Skin of body (tissue), 2 donors: Measurements from ENCODE around the gene TMC4. TPM values are rescaled to one million over a fixed set of nuclear protein-coding genes. Genes with fewer than 3 reads are reported as not detected.
"Not testable (repeated sequence)": the region's sequence is repeated elsewhere in the genome, so short reads cannot be mapped to it uniquely, and the experiment has no call there.

Experiments
- DNase-seq: peaks from one replicate; lab custom pipeline; 2025; lab: John Stamatoyannopoulos, UW
- total RNA-seq: library from RNA; depleted of rRNA; stranded (reverse); fragments of >200 nt; gene quantifications from one replicate; pipeline ENCODE4 v1.2.3, GENCODE V29; 2014

The TMC4 gene
- total RNA-seq, 1 donor from 2014 or later: 1.8 TPM

DNA sequence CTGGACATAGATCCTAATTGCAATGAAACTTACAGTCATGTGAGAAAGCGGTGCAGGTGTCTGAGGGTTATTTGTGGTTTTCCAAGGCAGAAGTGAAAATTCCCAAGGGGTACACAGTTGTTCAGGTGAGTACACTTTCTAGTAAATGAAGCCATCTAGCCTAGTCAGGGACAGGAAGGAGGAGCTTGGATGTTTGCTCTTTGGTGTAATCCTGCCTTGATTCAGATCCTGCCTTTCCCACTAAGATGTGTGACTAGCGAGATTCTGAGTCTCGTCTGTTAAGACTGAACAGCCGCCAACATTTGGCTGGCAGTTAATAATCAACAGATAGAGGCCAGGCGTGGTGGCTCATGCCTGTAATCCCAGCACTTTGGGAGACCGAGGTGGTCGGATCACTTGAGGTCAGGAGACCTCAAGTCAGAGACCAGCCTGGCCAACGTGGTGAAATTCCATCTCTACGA, 30.2 kb upstream of the TMC4 start:
- no peak for DNase-seq

DNA sequence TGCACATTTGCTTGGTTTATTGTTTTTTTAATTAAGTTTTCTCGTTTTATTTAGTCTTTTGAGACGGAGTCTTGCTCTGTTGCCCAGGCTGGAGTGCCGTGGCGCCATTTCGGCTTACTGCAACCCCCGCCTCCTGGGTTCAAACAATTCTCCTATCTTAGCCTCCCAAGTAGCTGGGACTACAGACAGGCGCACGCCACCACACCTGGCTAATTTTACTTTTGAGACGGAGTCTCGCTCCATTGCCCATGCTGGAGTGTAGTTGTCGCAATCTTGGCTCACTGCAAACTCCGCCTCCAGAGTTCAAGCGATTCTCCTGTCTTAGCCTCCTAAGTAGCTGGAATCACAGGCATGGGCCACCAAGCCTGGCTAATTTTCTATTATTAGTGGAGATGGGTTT, 29.0 kb upstream of the TMC4 start:
- no peak for DNase-seq

DNA sequence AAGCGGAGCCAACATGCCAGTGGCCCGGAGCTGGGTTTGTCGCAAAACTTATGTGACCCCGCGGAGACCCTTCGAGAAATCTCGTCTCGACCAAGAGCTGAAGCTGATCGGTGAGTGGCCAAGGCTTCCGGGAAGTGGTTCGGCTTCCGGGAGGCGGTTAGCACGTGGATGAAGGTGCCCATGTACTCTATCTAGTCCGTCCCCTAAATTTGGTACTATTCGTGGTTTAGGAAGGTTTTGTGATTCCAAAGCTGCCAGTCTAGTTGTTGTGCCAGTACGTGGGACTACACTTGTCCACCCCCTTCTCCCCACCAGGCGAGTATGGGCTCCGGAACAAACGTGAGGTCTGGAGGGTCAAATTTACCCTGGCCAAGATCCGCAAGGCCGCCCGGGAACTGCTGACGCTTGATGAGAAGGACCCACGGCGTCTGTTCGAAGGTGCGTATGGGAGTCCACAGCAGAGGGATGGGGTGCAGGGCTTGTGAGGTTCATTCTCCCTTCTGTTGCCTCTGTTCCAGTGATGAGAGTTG, 28.3 kb upstream of the TMC4 start:
- no peak for DNase-seq

DNA sequence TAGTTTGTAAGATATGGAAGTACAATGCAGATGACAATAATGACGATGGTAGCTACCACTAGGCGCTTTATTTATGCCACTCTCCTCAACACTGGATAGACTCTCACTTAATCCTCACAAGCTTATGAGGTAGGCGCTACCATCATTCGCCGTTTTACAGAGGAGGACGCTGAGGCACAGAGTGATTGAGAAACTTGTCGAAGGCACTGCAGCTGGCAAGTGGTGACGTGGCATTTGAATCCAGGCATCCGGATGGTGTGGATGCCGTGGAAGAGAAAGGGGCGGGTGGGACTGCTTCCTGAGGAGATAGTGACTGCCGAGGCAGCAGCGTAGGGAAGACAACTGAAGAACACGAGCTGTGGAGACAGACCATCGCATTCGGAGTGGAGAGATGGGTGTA, 26.4 kb upstream of the TMC4 start:
- DNase-seq: no peak

DNA sequence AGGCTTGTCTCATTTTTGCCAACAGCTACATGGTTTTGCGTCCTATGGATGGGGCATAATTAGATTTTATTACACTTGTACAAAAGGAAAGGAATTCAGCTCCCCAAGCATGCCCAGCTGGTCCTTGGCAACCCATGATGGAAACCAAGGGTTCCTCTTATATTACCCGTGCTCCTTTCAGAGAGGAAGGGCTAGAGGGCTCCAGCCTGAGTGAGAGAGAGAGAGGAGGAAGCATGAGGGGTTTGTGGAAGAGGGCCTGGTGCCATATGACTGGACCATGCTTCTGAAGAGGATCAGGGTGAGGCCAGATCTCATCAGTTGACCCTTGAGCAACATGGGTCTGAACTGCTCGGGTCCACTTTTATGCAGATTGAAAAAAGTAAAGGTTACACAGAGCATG, 24.2 kb upstream of the TMC4 start:
- DNase-seq: no peak

DNA sequence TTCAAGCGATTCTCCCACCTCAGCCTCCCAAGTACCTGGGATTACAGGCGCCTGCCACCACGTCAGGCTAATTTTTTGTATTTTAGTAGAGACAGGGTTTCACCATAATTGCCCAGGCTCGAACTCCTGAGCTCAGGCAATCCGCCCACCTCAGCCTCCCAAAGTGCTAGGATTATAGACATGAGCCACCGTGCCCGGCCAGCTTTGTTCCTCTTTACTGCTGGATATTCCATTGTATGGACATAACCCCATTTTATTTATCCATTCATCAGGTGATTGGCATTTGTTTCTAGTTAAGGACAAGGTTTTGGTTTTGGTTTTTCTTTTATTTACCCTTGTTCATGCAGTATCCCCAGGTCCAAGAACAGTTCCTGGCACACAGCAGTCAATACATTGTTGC, 23.6 kb upstream of the TMC4 start:
- no peak for DNase-seq

DNA sequence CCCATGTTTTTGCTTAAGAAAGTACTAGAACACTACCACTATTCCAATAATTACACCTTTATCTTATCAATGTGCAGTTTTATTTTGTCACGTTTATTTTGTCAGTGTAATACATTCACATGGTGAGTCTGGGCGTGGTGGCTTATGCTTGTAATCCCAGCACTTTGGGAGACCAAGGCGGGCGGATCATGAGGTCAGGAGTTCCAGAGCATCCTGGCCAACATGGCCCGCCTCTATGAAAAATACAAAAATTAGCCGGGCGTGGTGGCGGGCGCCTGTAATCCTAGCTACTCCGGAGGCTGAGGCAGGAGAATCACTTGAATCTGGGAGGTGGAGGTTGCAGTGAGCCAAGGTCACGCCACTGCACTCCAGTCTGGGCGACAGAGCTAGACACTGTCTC, 21.5 kb upstream of the TMC4 start:
- not testable (repeated sequence) for DNase-seq

DNA sequence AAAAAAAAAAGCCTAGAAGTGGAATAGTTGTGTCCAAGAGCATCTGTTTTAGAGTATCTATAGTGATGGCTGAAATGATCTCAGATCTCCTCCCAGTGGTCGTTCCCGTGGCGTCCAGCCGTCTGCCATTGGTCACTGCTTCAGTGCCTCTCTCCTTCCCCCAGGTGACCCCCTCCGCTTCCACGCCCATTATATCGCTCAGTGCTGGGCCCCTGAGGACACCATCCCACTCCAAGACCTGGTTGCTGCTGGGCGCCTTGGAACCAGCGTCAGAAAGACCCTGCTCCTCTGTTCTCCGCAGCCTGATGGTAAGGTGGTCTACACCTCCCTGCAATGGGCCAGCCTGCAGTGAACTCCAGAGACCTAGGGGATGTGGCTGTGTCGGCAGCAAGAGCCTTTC, 20.1 kb upstream of the TMC4 start:
- DNase-seq: no peak

DNA sequence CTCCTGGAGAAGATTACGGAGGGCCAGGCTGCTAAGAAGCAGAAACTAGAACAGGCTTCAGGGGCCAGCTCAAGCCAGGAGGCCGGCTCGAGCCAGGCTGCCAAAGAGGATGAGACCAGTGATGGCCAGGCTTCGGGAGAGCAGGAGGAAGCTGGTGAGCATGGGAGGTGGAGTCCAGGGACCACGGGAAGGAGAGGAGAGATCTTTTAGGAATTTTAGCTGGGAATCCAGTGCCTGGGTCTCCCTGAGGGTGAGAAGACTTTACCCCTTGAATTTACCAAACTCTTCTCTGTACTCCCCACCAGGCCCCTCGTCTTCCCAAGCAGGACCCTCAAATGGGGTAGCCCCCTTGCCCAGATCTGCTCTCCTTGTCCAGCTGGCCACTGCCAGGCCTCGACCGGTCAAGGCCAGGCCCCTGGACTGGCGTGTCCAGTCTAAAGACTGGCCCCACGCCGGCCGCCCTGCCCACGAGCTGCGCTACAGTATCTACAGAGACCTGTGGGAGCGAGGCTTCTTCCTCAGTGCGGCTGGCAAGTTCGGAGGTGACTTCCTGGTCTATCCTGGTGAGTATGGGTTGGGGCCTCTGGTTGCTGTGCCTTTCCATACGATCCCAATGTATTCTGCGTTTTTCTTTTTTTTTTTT, 19.0 kb upstream of the TMC4 start:
- DNase-seq: no peak

DNA sequence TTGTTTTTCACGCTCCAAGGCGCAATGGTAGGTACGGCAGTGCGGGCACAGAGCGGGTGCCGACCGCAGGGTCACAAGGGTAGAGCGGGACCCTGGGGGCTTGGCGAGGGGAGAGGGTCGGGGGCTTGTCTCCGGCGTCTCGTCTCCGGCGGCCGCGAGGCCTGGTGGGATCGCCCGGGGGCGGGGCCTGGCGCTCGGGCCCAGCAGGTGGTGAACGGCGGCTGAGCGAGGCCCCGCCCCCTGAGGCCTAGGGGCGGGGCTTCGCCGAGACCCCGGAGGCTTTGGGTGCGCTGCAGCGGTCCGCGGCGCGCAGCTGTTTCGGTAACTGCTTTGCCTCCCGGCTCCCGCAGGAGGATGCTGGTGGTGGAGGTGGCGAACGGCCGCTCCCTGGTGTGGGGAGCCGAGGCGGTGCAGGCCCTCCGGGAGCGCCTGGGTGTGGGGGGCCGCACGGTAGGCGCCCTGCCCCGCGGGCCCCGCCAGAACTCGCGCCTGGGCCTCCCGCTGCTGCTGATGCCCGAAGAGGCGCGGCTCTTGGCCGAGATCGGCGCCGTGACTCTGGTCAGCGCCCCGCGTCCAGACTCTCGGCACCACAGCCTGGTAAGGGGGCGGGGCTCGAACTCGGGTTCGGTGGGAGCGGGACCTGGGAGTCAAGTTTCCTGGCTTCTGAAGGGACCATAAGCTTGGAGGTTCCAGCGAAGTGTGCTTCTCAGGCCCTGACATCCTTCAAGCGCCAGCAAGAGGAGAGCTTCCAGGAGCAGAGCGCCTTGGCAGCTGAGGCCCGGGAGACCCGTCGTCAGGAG, 18.3 kb upstream of the TMC4 start, which contains the start of gene TSEN34:
Gene TSEN34, plus strand, starts transcription at position 298 of the 800 bp plus-strand sequence. Its CDS starts 57 bp downstream, at position 355.
- peak; percentile 86 for DNase-seq

DNA sequence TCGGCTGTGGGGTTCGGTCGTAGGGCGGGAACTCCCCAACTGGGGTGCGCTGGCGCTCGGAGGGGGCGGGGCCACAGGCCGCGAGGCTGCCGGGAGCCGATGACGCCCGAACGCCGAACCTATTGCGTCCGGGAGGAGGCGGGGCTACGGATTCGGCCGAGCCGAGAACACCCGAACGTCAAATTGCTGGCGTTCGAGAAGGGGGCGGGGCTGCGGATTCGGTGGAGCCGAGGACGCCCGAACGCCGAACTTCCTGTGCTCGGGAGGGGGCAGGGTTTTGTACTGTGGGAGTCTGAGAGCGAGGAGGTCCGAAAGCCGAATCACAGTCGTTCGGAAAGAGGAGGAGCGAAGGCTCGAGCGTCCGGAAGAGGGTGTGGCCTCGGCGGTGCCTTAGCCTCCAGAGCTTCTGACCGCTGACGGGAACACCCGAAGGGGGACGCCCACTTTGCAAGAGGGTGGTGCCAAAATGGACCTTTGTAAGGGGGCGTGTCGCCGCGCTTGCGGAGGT, 17.6 kb upstream of the TMC4 start:
- peak; percentile 100 for DNase-seq

DNA sequence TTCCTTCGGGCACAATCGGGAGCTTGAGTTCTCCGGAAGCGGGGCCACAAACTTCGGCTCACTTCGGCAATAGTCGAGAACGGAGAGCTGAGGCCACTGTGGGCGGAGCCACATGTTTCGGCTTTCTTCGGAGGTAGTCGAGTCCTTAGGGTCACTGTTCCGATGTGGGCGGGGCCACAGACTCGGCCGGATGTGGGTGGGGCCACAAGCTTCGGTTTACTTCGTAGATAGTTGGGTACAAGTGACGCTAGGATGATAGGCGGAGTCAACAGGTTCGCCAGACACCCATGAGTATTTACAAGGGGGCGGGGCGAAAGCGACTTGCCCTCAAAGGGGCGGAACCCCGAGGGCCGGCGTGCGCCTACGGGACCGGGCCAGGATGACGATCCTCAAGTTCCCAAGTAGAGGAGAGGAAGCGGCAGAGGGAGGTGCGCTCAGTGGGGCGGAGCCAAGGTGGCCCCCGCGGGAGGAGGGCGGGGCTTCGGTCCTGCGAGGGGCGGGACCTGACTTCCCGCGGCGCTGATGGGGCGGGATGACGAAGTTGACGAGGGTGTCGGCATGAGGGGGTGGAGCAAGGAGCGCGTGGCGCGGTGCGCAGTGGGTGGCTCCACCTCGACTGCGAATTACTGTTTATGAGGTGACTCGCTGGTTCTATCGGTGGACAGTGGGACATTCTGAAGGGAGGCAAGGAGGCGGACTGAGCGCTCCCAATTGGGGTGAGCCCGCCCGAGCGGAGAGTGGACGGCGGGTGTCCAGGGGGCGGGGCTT, 17.0 kb upstream of the TMC4 start:
- DNase-seq: peak; percentile 100

DNA sequence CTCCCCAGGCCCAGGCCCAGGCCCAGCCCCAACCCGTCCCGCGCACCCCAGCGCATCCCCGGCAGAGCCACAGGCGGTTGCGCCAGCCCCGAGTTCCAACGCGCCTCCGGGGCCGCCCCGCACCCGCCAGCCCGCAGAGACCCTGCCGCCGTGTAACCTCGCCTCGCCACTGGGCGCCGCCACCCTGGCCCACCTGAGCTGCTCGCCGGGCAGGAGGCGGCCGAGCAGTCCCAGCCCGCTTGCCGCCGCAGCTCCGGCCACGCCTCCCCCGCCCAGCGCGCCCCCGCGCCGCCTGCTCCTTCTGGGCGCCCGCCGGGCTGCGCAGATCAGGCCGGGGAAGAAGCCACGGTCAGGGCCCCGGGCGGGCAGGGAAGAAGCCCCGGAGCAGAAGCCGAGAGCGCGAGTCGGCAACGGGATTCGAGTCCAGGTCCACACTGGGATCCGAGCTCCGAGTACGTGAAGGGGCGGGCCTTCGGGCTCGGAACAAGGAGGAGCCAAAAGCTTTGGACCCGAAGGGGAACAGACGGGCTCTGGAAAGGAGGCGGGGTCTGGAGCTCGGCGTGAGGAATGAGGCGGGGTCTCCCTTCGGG, 16.3 kb upstream of the TMC4 start, which contains the start of gene MBOAT7:
Gene MBOAT7, minus strand, starts transcription at position 436 of the 590 bp plus-strand sequence. CDS start 1,072 bp downstream, outside the sequence.
- no peak for DNase-seq

DNA sequence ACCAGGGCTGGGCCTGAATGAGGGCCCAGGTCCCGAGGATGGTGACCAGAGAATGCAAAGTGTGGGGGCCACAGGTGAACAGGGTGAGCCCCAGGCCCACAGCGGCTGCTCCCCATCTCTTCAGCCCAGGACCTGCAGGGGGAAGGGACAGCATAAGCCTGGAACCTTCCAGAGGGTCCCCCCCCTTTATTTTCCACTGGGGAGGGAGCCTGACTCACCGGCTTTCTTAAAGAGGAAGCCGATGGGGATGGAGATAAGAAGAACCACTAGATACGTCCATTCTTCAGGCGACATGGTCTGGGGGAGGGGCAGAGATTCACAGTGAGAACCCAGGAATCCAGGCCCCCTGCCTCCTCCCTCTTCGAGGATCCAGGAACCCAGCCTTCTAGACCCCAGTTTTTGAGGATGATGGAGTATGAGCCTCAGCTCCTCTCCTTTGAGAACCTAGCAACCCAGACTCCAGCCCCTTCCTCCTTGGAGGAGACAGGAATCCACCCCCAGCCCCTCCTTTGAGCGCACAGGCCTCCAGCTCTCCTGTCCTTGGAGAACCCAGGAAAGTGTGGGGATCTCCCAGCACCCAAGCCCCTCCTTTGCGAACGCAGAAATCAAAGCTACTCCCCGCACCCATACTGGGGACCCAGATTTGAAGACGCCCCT, 15.4 kb upstream of the TMC4 start:
- DNase-seq: no peak

DNA sequence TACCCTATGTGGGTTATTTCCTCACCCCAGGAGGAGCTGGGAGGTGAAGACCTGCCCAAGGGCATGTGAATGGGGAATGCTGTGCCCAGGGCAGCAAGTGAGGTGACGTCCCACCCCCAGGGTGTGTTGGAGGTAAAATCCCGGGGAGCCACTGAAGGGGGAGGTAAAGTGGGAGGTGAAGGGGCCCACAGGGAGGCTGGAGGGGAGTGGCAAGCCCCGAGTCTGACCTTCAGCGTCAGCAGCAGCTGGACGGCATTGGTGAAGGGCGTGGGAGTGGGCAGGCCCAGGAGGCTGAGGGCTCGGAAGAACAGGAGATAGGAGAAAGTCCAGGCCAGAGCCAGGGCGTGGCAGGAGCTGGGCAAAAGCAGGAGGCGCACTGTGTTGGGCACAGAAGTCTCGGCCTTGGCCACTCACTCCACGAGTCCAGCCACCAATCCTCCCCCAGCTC, 14.0 kb upstream of the TMC4 start:
- no peak for DNase-seq

DNA sequence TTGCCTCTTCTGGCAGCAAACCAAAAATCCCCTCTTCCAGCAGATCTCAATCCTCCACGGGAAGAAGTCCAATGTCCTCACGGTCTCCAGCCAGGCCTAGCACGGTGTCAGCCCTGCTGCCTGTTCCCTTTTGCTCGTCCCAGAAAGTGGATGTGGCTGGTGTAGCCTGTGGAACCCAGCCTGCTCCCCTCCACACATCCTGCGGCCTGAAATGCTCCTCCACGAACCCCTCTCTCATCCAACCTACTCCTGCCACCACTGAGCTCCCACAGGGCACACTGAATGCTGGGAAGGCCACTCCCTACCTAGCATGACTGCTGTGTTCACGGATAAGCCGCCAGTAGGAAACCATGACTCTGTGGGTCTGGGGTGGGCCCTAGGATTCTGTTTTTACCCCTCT, 13.4 kb upstream of the TMC4 start:
- no peak for DNase-seq

DNA sequence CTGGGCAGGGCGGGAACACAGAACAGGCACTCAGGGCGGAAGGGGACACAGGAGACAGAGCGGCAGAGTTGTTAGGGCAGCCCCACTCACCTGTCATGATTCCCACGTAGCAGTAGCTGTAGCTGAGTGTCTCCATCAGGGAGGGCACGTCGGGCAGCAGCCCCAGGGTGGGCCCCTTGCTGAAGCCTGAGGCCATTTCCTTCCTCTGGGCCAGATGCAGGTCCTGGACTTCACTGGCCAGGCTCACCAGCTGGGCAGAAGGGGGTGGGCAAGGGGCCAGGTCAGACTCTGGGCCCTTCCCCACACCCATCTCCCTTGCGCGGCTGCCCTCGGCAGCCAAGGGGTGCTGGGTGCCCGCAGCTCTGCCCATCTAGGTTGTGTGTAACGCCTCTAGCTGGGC, 10.5 kb upstream of the TMC4 start:
- DNase-seq: no peak

DNA sequence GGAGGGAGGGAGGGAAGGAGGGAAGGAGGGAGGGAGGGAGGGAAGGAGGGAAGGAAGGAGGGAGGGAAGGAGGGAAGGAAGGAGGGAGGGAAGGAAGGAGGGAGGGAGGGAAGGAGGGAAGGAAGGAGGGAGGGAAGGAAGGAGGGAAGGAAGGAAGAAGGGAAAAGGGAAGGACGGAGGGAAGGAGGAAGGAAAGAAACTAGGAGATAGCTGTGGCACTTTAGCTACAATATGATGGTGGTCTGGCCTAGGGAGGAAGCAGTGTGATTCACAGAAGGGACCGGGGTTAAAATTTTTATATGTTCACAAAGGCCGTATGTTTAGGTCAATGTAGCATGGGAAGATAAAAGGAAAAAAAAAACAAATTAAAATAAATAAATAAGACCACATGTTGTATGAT, 8.9 kb upstream of the TMC4 start:
- DNase-seq: not testable (repeated sequence)

DNA sequence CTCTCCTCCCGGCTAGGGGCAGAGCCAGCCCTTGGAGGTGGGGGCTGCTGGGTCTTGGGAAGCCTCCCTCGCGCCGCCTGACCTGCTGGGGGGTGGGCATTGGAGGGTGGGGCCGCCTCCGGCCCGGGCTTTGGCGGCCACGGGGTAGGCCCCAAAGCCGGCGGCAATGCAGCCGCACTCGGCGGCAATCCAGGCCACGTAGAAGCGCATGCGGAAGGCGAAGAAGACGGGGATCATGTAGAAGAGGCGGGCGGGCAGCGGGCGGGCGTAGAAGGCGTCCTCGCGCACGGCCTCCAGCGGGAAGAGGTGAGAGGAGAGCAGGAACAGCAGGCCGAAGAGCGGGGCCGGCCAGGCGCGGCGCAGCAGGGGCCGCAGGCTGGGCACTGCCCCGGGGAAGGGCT, 7.7 kb upstream of the TMC4 start:
- no peak for DNase-seq

DNA sequence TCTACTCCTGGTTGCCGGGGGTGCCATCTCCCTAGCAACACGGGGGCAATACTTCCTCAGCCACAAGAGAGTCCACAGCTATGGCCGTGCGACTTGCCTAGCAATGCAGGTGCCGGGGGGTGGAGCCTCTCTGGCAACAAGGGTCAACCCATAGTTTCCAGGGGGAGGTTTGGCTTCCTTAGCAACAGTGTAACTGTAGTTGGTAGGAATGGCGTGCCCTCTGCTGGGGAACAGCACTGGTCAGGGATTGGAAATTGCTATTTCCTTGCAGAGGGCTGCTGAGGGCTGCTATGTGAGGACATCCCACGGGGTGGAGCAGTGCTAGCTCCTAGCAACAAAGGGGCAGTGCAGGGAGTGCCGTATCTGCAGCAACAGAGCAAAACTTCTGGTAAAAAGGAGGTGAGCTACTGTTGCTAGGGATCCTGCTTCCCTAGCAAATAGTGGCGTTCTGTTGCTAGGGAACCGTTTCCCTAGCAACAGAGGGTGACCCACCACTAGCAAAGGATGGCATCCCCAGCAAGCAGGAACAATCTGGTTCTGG, 7.0 kb upstream of the TMC4 start:
- DNase-seq: no peak
